Fibroblast of skin of back (primary cell): Measurements from ENCODE around the gene S1PR3.

ENCODE experiments used
- DNase-seq: peaks from one replicate; pipeline ENCODE4 v3.0.0-alpha.2; 2013

Gene S1PR3

DNA sequence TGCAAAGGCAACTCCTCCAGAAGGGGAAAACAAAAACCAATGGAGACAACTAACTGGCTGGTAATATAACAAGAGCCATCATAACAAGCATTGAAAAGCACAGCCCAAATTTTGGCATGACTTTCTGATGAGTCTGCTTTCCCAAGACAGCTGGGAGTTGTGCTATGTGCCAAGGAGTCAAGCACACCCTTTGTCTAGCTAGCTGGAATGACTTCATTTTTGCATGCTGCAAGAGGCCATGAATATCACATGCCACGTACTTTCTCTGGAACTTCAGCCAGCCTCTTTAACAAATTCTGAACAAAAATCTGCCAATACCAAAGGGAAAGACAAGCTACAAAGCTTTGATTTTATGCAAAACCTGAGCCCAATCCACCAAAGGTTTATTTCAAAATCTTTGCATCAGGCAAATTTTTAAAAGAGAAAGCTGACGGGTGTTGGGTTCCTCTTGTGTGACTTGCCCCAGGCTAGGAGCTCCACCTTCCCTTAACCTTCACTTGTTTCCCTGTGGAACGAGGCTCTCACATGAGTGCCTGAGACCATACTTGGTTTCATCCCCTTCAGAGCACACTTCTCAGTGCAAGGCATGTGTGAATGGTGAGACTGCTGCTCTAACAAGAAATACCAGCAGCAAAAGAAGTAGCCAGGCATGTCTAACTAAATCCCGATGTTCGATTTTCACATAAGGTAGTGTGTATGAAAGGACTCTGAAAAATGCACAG lies 47.3 kb downstream of the S1PR3 start:
- peak; percentile 83 for DNase-seq

DNA sequence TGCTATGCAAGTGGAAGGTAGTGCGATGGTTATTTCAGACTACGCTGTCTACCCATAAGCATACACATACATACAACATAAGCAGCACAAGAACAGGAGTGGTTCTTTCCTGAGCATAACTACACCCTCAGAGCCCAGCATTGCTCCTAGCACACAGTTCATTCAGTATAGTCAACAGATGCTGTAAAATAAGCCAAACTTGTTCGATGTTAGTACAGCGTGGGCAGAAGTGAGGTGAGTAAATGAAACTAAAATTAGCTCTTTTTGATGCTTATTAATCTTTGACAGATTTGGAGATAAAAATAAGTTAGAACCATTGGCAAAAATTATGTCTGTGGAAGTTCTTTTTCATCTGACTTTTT lies 47.8 kb downstream of the S1PR3 start:
- DNase-seq: no peak

DNA sequence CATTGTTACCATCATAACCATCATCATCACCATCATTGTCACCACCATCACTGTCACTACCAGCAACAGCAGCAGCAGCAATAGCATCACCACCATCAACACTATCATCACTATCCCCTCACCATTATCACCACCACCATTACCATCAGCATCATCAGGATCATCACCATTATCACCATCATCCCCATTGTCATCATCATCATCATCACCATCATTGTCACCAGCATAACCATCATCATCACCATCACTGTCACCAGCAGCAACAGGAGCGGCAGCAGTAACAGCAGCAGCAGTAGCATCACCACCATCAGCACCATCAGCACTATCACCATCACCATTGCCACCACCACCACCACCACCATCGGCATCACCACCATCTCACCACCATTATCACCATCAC lies 48.4 kb downstream of the S1PR3 start:
- no peak for DNase-seq

DNA sequence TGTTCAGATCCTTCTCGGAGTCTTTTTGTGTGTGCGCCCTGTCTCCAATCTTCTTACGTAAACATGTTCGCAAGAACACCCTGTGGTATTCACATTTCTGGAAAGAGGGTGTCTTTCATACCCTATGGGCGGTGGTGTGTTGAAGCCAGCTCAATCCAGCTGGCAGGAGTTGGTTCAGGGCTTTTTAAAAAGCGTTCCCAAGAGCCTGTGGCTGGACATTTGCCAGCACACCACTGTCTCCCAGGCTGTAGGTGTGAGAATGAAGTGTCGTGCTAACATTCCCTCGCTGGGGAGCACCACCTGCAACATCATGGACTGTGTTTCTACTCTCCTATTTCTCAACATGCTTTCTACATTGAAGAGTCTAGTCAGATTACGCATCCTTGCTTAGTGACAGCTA lies 51.7 kb downstream of the S1PR3 start:
- no peak for DNase-seq

DNA sequence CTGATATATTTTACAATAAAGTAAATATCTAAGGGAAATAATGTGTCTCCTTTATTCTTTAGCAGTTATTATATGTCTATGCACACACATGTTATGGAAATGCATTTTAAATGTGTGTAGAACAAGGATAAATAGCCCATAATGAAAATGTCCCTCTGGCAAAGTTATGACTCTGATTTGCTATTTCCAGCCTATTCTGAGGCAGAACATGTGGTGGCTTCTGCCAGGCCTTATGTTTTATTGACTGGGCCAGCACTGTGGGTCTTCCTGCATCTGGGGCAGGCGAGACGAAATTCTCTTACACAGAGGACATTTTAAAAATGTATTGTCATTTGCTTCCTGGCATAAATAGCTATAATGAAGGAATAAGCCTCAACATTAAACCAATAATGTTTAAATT lies 52.8 kb downstream of the S1PR3 start:
- no peak for DNase-seq

DNA sequence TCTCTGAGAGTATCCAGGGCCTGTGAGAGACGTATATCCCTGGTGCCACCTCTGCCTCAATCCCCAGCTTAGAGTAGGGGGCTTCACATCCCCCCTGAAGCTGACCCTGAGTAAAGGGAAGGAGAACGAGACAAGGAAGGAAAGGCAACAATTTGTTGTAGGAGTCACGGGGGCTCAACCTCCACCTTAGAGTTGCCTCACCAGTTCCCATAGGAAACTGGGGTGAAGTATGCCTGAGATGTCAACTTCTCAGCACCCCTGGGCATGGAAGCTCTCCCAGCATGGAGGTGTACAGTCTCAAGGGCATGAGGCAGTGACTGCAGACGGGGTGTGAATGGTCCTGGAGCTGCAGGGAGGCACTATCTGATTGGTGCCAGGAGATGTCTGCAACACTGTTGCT lies 53.6 kb downstream of the S1PR3 start:
- no peak for DNase-seq

DNA sequence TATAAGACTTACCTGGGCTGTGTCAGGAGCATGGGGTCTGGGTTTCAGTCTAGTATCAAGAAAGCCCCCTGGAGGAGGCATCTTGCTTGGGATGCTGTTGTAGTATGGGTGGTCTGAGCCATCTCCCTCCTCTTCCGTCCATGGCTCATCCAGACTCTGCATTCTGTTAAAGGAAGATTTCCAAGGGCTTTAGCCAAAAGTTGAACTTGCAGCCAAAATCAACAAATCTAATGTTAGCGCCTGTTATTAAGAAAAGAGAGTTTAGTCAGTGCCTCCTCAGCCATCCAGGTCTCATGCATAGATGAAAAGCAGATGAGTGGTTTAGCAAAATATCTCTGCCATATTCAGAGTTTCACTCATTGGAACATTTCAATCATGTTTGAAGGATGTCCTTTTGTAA lies 55.6 kb downstream of the S1PR3 start:
- peak; percentile 49 for DNase-seq

DNA sequence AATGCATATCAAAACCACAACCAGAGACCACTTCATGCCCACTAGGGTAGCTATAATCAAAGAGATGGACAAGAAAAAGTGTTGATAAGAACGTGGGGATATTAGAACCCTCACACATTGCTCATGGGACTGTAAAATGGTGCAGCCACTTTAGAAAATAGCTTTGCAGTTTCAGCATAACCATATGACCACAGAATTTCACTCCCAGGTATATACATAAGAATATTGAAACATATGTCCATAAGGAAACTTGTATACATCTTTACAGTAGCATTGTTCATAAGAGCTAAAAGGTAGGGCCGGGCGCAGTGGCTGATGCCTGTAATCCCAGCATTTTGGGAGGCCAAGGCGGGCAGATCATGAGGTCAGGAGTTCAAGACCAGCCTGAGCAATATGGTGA lies 56.4 kb downstream of the S1PR3 start:
- no peak for DNase-seq

DNA sequence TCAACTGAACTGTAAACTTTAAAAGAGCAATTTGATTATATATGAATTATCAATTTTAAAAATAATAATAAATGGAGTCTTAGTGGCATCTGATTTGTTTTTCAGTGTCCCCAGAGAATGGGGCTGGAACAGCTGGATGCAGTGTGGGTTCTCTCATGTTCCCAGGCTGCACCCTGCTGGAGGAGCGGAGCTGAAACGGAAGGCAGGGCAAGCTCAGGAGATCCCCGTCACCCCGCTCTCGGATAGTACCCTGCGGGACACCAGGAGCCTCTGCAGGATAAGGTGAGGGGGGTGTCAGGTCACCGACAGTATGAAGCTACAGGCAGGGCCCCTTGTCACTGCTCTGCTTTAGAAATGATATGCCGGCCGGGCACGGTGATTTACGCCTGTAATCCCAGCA lies 57.3 kb downstream of the S1PR3 start:
- no peak for DNase-seq

DNA sequence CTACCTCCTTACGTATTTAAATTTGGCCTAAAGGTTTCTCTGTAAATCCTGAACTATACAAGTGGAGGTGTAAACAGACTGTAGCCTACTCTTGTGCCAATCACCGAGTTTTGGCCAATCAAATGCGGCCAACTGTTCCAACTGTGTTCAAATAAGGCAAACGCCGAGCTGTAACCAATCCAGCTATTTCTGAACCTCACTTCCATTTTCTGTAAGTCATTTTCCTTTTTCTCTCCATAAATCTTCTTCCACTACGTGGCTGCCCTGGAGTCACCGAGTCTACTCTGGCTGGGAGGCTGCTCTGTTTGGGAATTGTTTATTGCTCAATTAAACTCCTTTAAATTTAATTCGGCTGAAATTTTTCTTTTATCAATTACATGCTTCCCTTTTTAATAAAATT lies 58.4 kb downstream of the S1PR3 start:
- no peak for DNase-seq

DNA sequence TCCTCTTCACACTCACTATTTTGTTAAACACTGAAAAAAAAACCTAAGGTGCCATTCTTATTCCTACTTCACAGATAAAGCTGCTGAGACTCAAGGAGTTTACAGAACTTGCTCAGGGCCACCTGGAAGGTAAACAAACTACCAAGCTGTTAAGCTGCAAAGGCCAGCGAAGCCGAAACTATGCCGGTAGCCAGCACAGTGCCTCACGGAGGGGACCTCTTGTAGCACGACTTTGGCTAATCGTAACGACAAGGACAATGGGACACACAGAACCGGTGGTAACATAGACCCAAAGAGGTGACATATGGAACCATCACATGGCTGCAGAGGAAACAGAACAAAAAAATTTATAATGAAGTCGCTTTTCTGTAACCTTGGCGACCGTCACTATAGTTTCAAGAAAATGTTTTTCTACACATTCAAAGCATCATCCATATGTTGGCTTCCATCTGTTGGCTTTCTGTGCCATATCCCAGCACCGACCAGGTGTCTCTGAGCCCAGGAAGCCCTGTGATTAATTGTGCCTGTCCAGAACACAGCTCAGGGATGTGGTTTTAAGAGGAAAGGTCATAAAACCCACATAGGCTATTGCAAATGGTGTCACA lies 60.3 kb downstream of the S1PR3 start:
- DNase-seq: no peak

DNA sequence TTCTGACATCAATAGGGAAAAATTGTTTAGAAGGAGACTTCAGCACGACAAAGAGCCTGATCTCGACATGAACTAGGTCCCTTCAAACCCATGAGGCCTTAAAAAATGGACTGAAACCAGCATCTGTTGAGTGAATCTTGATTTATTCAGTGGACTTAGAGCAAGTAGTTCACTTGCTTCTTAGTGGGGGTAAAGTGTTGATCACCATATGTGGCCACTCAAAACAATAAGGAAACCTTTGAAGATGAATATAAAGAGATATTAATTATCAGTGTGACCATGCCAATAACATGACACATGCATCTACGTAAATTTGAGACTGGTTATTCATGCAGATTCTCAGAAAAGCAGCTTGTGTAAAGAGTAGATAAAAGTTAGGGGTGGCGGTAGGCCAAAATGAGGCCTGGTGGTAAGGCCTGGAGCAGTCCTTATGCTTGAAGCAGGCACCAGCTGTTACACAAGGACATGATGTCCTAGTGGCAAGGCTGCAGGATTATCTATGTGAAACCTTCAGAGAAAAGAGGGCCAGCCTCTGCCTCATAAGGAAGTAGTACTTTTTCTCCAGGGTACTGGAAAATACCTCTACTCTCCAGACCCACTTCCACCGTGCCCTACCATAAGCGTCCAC lies 61.3 kb downstream of the S1PR3 start:
- no peak for DNase-seq

DNA sequence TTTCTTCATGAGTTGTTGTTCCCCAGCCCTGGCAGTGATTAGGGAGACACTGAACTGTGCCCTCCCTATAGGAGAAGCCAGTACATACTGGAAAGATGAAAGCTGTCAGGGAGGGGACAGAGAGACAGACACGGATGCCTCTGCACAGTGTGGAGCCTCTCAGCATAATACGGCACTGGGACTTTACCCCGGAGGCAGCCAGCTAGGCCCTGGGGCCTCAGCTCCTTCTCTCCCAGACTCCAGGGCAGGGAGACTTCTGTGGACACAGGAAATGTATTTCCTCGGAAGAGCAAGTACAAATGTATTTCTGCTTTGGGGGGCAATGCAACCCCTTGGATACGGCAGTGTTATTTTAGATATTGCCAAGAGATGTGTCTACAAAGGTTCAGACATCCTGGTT lies 62.0 kb downstream of the S1PR3 start:
- DNase-seq: no peak
